PC-9 (cell line): ENCODE data around the gene ATL2. TPM values are rescaled to one million over a fixed set of nuclear protein-coding genes. Genes with fewer than 3 reads are reported as not detected.

Experiments
- BruUV-seq: library from RNA; stranded (reverse); fragments of 400-500 nt; replicated peaks from 2 replicates; lab custom pipeline; 2021; lab: Mats Ljungman, UMichigan
- CTCF ChIA-PET: fragments of 300-600 bp; sonication (Branson Sonifier 250); formaldehyde crosslinking; loops from one replicate; lab custom pipeline; 2022; ENCODE audit warnings: antibody characterized with exemption; lab: Charles Lee
- POLR2A ChIA-PET: fragments of 300-600 bp; sonication (Branson Sonifier 250); formaldehyde crosslinking; loops from one replicate; lab custom pipeline; 2022; ENCODE audit warnings: antibody characterized with exemption; ENCODE audit not compliant: unreplicated experiment; lab: Charles Lee
- DNase-seq, 2 experiments: peaks; one replicate each; pipeline versions ENCODE4 v3.0.0 to v3.0.0-alpha.2; 2015 to 2022; ENCODE audit warnings: mixed read lengths in 1 of 2
- H2AFZ ChIP-seq: fragments of 200-600 bp; sonication (generic); 2 replicates; pipeline ENCODE4 v1.8.1; 2017; ENCODE audit warnings: antibody characterized with exemption
- H3F3A ChIP-seq: fragments of 200-600 bp; sonication (generic); 2 replicates; pipeline ENCODE4 v1.8.1; 2017; ENCODE audit warnings: antibody characterized with exemption, mild to moderate bottlenecking, low read depth; ENCODE audit not compliant: insufficient read depth
- H3K27ac ChIP-seq: fragments of 200-600 bp; sonication (generic); 2 replicates; pipeline ENCODE4 v1.6.1; 2016; ENCODE audit warnings: mixed run types
- H3K27me3 ChIP-seq: fragments of 200-600 bp; sonication (generic); 2 replicates; pipeline ENCODE4 v1.6.1; 2016; ENCODE audit warnings: low read depth, mixed run types; ENCODE audit not compliant: insufficient read depth
- H3K36me3 ChIP-seq: fragments of 200-600 bp; sonication (generic); 2 replicates; pipeline ENCODE4 v1.6.1; 2016; ENCODE audit warnings: low read depth, mixed run types
- H3K4me1 ChIP-seq: fragments of 200-600 bp; sonication (generic); replicated peaks from 2 replicates; pipeline ENCODE4 v1.6.1; 2016; ENCODE audit warnings: mixed run types; ENCODE audit not compliant: insufficient read depth
- H3K4me2 ChIP-seq: fragments of 200-600 bp; sonication (generic); 2 replicates; pipeline ENCODE4 v1.6.1; 2017; ENCODE audit warnings: mixed run types
- H3K4me3 ChIP-seq: fragments of 200-600 bp; sonication (generic); 2 replicates; pipeline ENCODE4 v1.6.1; 2016; ENCODE audit warnings: mixed run types
- H3K79me2 ChIP-seq: fragments of 200-600 bp; sonication (generic); 2 replicates; pipeline ENCODE4 v1.6.1; 2017; ENCODE audit warnings: low read depth, mixed run types
- H3K9me2 ChIP-seq: fragments of 200-600 bp; sonication (generic); 2 replicates; pipeline ENCODE4 v1.8.1; 2017; ENCODE audit warnings: mild to moderate bottlenecking; ENCODE audit not compliant: insufficient read depth
- H3K9me3 ChIP-seq: fragments of 200-600 bp; sonication (generic); 2 replicates; pipeline ENCODE4 v1.8.1; 2016; ENCODE audit warnings: low read depth; ENCODE audit not compliant: insufficient read depth
- H4K20me1 ChIP-seq: fragments of 200-600 bp; sonication (generic); 2 replicates; pipeline ENCODE4 v1.8.1; 2017; ENCODE audit not compliant: insufficient read depth
- CTCF ChIP-seq: fragments of 200-600 bp; sonication (generic); conservative IDR thresholded peaks from 2 replicates; pipeline ENCODE4 v1.6.1; 2017; ENCODE audit warnings: mixed run types, antibody characterized with exemption, mild to moderate bottlenecking, moderate library complexity
- EZH2 ChIP-seq: fragments of 200-600 bp; sonication (generic); IDR thresholded peaks from 2 replicates; pipeline ENCODE4 v1.8.0; 2017; ENCODE audit warnings: antibody characterized with exemption, low read depth
- intact Hi-C: fragments of 100-400 bp; cut with micrococcal nuclease; formaldehyde crosslinking; loops from one replicate; pipeline ENCODE4 v1.10.0; 2022; ENCODE audit not compliant: unreplicated experiment
- total RNA-seq: library from RNA; stranded (reverse); gene quantifications from 2 replicates; pipeline ENCODE4 v1.2.3, GENCODE V29; 2021

Gene ATL2
- total RNA-seq, 1 experiment from 2014 or later = 66.4 TPM

GRCh38 chr2:38268691-38269327 is 108.3 kb downstream of the ATL2 start:
- no peak for TF ChIP-seq EZH2
- TF ChIP-seq CTCF = no peak
- DNase-seq = no peak
- H3K9me3 ChIP-seq = peaks cover 5% of the 10 kb centered on the region
- H3K4me3 ChIP-seq = no peak overlapping the region
- intact Hi-C loops = no loop called here
- ChIA-PET CTCF (no interaction called here), POLR2A (no interaction called here)
- no peak overlapping the region for H3K4me2 ChIP-seq
- H3K27ac ChIP-seq = no peak overlapping the region
- peaks cover 7% of the 10 kb centered on the region; the same call in 1 of the 2 replicates for H3F3A ChIP-seq
- H3K4me1 ChIP-seq = peaks cover 4% of the 10 kb centered on the region; the same call in 1 of the 2 replicates
- H4K20me1 ChIP-seq = no peaks in the 10 kb centered on the region
- H3K9me2 ChIP-seq = no peaks in the 10 kb centered on the region
- no peaks in the 10 kb centered on the region for H3K79me2 ChIP-seq
- H3K27me3 ChIP-seq = no peaks in the 10 kb centered on the region
- no peaks in the 10 kb centered on the region for H3K36me3 ChIP-seq
- H2AFZ ChIP-seq = no peak overlapping the region
- BruUV-seq = no TSS peak

GRCh38 chr2:38268001-38268400 is 109.1 kb downstream of the ATL2 start:
- TF ChIP-seq CTCF (no peak), EZH2 (no peak)
- H3K27ac ChIP-seq = no peak overlapping the region
- POLR2A ChIA-PET = no interaction called here
- peaks cover under 1% of the 10 kb centered on the region; the same call in 1 of the 2 replicates for H3F3A ChIP-seq
- no TSS peak for BruUV-seq
- H3K27me3 ChIP-seq = no peaks in the 10 kb centered on the region
- H3K4me1 ChIP-seq = no peaks in the 10 kb centered on the region; the same call in 1 of the 2 replicates
- H3K9me2 ChIP-seq = no peaks in the 10 kb centered on the region
- DNase-seq = no peak
- no peak overlapping the region for H3K4me3 ChIP-seq
- H3K36me3 ChIP-seq = no peaks in the 10 kb centered on the region
- CTCF ChIA-PET = no interaction called here
- intact Hi-C loops = no loop called here
- H3K9me3 ChIP-seq = peaks cover 5% of the 10 kb centered on the region
- H2AFZ ChIP-seq = no peak overlapping the region
- H3K79me2 ChIP-seq = no peaks in the 10 kb centered on the region
- H3K4me2 ChIP-seq = no peak overlapping the region
- no peaks in the 10 kb centered on the region for H4K20me1 ChIP-seq

GRCh38 chr2:38267270-38267925 is 109.7 kb downstream of the ATL2 start:
- Histone ChIP-seq H3K79me2 (no peaks in the 10 kb centered on the region), H3K4me3 (no peak overlapping the region), H3K4me1 (no peaks in the 10 kb centered on the region; the same call in 1 of the 2 replicates), H3K36me3 (no peaks in the 10 kb centered on the region), H3K9me2 (no peaks in the 10 kb centered on the region), H3K4me2 (no peak overlapping the region), H3K27me3 (no peaks in the 10 kb centered on the region), H3F3A (no peaks in the 10 kb centered on the region), H3K27ac (no peak overlapping the region), H2AFZ (no peak overlapping the region), H3K9me3 (peaks cover 5% of the 10 kb centered on the region), H4K20me1 (no peaks in the 10 kb centered on the region)
- intact Hi-C loops = no loop called here
- no peak for TF ChIP-seq CTCF
- POLR2A ChIA-PET = no interaction called here
- CTCF ChIA-PET = no interaction called here
- peak in 1 of 2 experiments; percentile 33 for DNase-seq
- BruUV-seq = no TSS peak
